Iris pigment epithelial cell (primary cell): Measurements from ENCODE around the gene SUGP2.
"Not testable (repeated sequence)": the region's sequence is repeated elsewhere in the genome, so short reads cannot be mapped to it uniquely, and the experiment has no call there.

ENCODE experiments used
- DNase-seq: peaks from one replicate; pipeline ENCODE4 v3.0.0-alpha.2; 2011; ENCODE audit warnings: low read depth

The SUGP2 gene

GRCh38 chr19:18990128-18990708, 43.1 kb downstream of the SUGP2 start:
- no peak for DNase-seq

DNA sequence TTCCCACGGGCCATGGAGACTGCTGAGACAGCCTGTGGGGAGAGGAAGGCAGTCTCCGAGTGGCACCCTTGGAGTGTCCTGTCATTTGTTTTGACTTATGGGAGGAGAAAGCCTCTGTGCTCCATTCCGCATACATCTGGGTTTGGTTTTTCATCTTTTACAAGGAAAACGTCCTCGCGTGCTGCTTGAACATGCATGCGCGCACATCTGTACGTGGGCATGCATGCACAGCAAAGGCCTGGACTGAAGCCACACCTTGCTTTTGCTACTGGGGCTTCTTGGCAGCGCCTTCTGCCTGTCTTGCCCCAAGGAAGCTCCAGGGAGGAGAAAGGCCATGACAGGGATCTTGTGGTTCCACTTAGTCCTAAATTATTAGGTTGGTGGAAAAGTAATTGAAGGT, 44.0 kb downstream of the SUGP2 start:
- no peak for DNase-seq

- no peak for DNase-seq
Observed at GRCh38 chr19:18987456-18987855, 45.9 kb downstream of the SUGP2 start.

DNA sequence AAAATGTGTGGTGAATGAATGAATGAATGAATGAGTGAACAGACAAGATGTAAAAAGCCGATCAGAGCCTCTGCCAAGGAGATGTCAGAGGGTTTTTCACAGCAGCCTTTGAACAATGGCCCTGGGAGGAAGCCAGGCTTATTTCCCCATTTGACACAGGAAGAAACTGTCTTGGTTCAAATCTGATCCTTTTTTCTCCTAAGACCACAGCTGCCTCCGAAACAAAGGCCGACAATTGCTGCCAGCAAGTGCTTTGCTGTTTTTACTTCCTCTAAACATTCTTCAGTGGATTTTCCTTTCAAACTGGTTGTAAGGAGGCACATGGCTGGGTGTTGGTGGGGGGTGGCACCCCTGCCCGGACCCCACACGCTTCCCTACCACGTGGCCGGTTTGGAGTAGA, 48.1 kb downstream of the SUGP2 start:
- DNase-seq, result no peak

GRCh38 chr19:18984251-18984650, 49.1 kb downstream of the SUGP2 start:
- no peak for DNase-seq

DNA sequence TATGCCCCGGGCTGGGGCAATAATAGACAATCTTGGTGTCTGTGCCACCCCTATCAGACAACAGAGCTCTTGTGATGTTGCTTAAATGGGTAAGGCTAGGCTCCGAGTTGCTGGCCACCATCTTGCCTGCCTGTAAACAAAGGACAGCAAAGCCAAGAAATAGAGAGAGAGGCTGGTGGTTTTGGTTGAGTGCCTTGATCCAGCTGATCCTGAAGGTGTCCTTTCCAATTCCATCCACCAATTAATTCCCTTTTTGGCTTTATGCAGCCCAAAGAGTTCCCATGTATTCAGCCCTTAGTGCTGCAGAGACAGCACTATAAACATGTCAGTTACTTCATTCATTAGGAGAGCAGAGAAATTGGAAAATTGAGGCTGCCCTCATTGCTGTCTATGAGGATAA, 50.6 kb downstream of the SUGP2 start:
- no peak for DNase-seq

DNA sequence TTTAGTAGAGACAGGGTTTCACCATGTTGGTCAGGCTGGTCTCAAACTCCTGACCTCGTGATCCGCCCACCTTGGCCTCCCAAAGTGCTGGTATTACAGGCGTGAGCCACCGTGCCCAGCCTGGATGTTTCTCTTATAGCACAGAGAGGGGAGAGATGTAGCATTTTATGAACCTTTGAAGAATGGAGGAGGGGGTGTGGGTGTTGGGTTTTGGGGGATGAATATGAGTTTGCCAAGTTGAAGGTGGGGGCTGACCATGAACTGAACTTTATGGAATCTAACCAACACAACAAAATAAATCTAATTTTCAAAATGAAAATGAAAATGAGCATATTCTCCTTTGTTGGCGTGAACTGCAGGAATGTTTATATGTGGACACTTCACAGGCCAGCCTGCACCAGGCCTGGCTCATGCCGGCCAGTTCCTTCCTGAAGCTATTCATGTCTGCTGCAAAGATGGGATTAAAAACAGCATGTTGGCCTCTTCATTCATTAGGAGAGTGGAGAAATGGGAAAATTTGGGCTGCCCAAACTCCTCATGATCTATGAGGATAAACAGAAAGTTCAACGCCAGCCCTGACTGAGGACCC, 52.8 kb downstream of the SUGP2 start:
- DNase-seq, result no peak

GRCh38 chr19:18978616-18979015, 54.7 kb downstream of the SUGP2 start:
- DNase-seq, result no peak

GRCh38 chr19:18975869-18976268, 57.4 kb downstream of the SUGP2 start:
- DNase-seq, result no peak

DNA sequence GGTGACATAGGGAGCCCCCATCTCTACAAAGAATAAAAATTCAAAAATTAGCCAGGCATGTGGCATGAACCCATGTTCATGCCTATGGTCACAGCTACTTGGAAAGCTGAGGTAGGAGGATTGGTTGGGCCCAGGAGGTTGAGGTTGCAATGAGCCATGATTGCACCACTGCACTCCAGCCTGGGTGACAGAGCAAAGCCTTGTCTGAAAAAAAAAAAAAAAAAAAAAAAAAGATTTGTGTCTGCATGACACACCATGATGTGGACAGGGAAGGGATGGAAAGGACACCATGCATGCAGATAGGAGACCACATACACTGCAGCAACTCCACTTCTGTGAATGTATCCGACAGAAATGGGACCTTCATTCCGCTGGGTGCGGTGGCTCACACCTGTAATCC, 58.3 kb downstream of the SUGP2 start:
- no peak for DNase-seq

GRCh38 chr19:18972851-18973250, 60.5 kb downstream of the SUGP2 start:
- DNase-seq, result no peak

GRCh38 chr19:18972301-18972811, 61.0 kb downstream of the SUGP2 start:
- DNase-seq, result peak; percentile 42

DNA sequence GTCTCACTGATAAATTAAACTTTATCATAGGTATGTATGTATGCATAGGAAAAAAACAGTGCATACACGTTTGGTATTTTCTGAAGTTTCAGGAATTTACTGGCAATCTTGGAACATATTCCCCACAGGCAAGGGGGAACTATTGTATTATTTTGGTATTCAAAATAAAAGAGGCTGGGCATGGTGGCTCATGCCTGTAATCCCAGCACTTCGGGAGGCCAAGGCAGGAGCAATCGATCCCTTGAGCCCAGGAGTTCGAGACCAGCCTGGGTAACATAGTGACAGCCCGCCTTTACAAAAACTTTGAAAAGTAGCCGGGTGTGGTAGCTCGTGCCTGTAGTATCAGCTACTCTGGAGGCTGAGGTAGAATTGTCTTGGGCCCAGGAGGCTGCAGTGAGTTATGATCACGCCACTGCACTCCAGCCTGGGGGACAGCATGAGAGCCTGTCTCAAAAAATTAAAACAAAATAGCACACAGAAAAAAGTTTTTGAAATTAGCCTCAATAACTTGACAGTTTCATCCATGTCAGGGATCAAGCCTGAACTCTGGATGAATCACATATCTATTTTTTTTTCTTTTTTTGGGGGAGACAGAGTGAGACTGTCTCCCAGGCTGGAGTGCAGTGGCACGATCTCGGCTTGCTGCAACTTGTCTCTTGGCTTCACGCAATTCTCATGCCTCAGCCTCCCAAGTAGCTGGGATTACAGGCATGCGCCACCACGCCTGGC, 63.2 kb downstream of the SUGP2 start:
- DNase-seq, result no peak

DNA sequence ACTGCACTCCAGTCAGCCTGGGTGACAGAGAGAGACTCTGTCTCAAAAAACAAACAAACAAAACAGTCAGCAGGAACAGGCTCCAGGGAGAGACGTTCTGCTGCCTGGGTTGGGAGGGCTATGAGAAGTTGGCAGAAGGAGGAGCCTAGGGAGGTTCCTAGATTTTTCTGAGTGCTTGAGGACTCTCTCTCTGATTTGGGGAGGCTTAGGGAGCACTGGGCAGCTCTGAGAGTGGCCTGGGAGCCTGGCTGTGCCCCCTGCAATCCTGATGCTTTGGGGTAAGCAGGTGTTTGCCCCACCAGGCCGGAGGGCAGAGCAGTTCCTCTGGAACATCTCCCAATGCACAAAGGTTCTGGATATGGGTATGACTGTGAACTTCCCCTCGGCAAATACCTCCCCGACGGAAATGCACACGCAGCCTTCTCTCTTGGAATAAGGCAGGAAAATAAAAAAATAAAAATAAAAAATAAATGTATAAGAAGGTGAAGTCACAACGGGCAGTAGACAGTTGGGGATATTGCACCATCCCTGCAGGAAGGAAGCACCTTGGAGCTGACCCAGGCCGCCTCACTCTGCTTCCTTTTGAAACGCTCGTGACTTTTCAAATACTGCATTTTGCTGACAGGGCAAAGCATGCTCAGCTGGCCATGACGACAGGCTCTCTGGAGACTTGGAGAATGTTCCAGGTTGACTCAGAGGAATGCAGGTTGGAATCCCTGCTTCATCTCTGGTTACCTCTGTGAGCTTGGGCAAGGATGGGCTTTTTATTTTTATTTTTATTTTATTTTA, 65.8 kb downstream of the SUGP2 start:
- peak; percentile 56 for DNase-seq

DNA sequence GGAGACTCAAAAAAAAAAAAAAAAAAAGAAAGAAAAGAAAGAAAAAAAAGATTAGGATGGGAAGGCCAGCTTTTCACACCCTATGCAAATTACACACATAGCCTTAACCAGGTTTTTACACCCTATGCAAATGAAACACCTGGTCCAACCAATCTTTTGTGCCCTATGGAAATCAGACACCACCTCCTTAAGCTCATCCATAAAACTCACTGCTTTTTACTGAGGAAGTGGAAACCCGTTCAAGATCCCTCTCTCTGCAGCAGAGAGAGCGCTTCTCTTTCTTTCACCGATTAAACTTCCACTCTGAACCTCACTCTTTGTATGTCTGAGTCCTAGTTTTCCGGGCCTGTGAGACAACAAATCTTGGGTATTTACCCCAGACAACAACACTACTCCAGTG, 67.0 kb downstream of the SUGP2 start:
- no peak for DNase-seq

DNA sequence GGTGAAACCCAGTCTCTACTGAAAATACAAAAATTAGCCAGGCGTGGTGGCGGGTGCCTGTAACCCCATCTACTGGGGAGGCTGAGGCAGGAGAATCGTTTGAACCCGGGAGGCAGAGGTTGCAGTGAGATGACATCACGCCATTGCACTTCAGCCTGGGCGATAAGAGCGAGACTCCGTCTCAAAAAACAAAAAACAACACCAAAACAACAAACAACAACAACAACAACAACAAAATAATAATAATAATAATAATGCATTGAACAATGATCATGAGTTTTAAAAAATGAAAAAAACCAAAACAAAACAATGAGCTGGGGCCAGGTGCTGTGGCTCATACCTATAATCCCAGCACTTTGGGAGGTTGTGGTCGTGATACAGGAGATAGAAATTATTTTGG, 69.2 kb downstream of the SUGP2 start:
- DNase-seq, result no peak

DNA sequence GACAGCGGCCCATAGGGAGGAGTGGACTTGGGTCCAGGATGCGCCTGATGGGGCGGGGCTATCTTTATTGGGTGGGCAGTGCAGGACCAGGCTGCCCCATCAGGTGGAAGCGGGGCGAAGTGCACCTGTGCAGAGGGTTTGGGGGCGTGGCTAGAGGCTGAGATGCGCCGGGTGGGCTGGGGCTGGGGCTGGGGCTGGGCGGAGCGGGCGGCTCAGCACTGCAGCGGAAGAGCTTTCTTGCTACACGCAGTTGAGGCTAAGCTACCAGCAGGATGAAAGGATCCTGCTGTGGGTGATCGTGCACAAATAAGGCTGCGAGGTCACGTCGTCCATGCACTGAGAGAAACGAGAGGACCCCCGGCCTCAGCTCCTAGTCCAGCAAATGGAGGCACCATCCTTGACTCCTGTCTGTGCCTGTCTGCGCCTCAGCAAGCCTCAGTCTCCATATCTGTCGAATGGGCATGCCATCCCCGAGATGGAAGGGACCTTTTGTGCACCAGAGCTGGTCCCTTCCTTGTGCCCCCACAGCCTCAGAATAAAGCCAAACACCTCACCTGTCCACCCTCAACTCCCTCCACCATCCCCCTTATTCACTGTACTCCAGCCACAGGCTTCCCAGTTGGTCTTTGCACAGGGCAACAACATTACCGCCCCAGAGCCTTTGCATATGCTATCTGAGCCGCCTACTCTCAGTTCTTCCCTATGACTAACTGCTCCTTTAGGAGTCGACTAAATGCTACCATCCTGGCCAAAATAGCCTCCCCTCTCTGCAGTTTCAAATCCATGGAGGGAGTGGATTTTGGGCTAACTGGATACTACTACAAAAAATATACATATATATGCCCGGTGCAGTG, 71.3 kb downstream of the SUGP2 start:
- DNase-seq, result no peak

GRCh38 chr19:18960370-18960769, 72.9 kb downstream of the SUGP2 start:
- no peak for DNase-seq

DNA sequence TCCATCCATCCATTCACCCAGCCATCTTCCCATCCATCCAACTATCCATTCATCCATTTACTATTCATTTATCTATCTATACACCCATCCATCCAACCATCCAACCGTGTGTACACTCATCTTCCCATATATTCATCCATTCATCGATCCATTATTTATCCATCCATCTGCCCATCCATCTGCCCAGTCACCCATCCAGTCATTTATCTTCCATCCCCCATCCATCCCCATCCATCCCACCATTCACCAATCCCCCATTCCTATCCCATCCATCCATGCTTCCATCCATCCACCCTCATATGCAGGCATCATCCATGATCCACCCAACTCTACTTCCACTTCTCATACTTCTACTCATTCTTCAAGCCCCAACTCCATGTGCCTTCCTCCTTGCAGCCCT, 78.3 kb downstream of the SUGP2 start:
- no peak for DNase-seq

DNA sequence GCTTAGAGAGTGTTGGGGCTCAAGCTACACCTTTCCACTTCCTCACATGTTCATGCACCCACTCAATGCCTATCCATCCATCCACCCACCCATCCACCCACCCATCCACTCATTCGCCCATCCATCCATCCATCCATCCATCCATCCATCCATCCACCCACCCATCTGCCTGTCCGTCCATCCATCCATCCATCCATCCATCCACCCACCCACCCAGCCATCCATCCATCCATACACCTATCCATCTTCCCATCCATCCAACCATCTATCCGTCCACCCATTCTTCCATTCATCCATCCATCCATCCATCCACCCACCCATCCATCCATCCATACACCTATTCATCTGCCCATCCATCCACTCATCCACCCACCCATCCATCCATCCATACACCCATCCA, 79.2 kb downstream of the SUGP2 start:
- no peak for DNase-seq

DNA sequence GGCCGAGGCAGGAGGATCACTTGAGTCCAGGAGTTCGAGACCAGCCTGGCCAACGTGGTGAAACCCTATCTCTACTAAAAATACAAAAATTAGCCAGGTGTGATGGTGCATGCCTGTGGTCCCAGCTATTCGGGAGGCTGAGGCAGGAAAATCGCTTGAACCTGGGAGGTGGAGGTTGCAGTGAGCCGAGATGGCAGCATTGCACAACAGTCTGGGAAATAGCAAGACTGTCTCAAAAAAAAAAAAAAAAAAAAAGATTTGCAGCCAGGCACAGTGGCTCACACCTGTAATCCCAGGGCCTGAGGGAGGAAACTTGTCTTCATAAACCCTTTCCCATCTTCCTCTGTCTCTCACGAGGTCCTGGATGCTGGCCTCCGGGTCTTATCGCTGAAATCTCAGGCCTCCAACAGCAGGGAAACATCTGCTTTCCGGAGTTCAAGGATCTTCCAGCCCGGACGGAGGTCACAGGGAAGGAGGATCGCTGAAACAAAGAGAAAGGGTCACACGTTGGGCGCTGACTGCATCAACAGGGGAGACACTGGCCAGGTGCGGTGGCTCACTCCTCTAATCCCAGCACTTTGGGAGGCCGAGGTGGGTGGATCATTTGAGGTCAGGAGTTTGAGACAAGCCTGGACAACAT, 80.8 kb downstream of the SUGP2 start:
- DNase-seq, result not testable (repeated sequence)
